HAP-1 (cell line): ENCODE results near the gene BCOR.
A peak's percentile ranks its signal among the peaks of the same experiment; 100 is the strongest.

Experiments used
- DNase-seq, 2 experiments: peaks; one replicate each; pipeline ENCODE4 v3.0.0-alpha.2; 2016 to 2020; ENCODE audit warnings: low spot score in 2 of 2
- H3K27me3 ChIP-seq: fragments of 250-450 bp; sonication (Bioruptor Pico); 2 replicates; pipeline ENCODE4 v1.5.1; 2020; ENCODE audit warnings: low read depth, mild to moderate bottlenecking, moderate library complexity
- H3K36me3 ChIP-seq: fragments of 250-450 bp; sonication (Bioruptor Pico); replicated peaks from 2 replicates; pipeline ENCODE4 v1.5.1; 2020; ENCODE audit warnings: mild to moderate bottlenecking
- H3K4me1 ChIP-seq: fragments of 250-450 bp; sonication (Bioruptor Pico); 2 replicates; pipeline ENCODE4 v1.5.1; 2020; ENCODE audit warnings: mild to moderate bottlenecking
- H3K4me3 ChIP-seq: fragments of 250-450 bp; sonication (Bioruptor Pico); 2 replicates; pipeline ENCODE4 v1.5.1; 2020; ENCODE audit warnings: mild to moderate bottlenecking, moderate library complexity
- H3K9me3 ChIP-seq: fragments of 250-450 bp; sonication (Bioruptor Pico); 2 replicates; pipeline ENCODE4 v1.5.1; 2020; ENCODE audit warnings: mild to moderate bottlenecking, moderate library complexity
- in situ Hi-C: fragments of 300-500 bp; cut with MboI; formaldehyde crosslinking; loops from 3 replicates; pipeline ENCODE4 v1.14.3; 2020; ENCODE audit warnings: low sequenced_read_pairs, inconsistent platforms, mixed read lengths

Gene BCOR

DNA sequence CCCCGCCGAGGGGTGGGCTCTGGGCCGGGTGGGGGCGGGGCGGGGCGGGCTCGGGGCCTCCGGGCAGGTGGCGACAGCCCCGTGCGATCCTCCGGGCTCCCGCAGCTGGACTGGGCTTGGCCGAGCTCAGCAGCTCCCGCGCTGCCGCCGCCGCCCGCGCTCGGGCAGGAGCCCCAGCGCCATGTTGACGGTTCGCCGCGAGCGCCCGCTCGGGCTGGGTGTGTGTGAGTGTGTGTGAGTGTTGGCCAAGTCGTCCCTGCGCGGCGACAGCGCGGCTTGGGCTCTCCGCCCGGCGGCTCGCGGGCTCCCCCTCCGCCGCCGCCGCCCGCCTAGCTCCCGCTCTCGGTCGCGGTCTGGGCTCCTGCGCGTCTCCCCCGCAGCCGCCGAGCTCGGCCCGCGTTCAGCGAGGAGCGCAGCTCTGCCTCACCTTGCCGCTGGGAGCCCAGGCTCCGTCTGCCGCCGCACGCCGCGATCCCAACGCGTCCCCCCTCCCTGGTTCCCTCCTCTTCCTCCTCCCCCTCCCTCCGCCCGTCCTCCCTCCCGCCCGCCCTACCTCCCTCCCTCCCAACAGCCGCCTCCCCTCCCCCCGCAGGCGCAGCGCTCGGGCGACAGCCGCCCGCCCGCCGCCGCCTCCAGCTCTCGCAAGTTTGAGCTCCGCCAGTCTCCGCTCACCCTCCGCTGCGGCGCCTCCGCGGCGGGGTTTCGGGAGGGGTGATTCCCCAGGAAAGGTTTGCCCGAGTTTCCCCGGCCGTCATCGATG, at the start of gene BCOR:
Gene BCOR, minus strand, starts transcription at position 455 of the 760 bp plus-strand sequence. CDS start 20,029 bp downstream, outside the sequence.
- H3K9me3 ChIP-seq, result no peaks in the 10 kb centered on the region
- in situ Hi-C loops, result no loop called here
- DNase-seq, result peak; percentile 68 to 92
- H3K4me3 ChIP-seq, result peak within 1 kb of the TSS; percentile 64
- no peaks in the 10 kb centered on the region for H3K27me3 ChIP-seq
- peaks cover 43% of the 10 kb centered on the region for H3K4me1 ChIP-seq
- H3K36me3 ChIP-seq, result peaks cover 3% of the 10 kb centered on the region

GRCh38 chrX:40147126-40147952, 49.6 kb upstream of the BCOR start:
- peaks cover 35% of the 10 kb centered on the region for H3K4me1 ChIP-seq
- H3K36me3 ChIP-seq, result peaks cover 11% of the 10 kb centered on the region
- peak overlapping the region; percentile 47 for H3K4me3 ChIP-seq
- in situ Hi-C loops, result loop anchor here (5.0 kb wide), 1 partner anchor 40 kb away; no protein-coding TSS in a partner anchor
- H3K27me3 ChIP-seq, result no peaks in the 10 kb centered on the region
- DNase-seq, result no peak
- no peaks in the 10 kb centered on the region for H3K9me3 ChIP-seq

DNA sequence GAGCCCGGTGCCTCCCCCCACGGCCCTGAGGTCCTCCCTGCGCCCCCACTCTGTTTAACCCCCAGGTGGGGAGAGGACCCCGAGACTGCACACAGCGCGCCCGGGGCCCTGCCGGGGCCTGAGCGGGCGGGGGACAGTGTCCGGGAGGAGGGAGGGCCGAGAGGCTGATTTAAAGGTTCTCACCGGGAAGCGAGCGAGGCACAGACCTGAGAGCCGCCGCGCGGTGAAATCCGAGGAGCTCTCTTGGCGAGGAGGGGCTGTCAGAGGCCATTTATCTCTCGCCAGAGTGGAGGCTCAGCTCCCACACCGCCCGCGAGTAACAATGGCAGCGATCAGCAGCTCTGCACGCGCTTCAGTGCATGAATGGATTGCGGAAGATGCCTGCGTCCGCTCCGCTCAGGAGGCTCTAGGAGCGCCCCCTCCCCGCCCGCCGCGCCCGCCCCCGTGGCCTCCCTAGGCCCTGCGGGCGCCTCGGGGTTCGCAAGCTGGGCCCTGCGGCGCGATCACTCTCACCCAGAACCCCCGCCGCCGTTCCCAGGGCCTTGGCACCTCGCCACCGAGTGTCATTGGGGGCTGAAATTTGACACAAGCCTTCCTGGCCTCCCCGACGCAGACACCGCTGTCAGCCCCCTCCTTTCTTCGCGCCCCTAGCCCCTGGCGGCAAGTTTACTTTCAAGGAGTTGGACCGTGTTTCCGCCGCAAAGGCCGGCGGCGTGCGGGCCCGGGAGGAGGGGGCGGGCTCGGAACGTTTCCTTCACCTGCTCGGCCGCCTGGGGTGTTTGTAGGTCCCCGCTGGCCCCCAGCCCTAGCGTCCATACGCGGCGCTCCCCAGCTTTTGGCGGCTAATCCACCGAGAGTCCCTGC, 48.7 kb upstream of the BCOR start:
- H3K4me3 ChIP-seq, result peak overlapping the region; percentile 47
- no peaks in the 10 kb centered on the region for H3K27me3 ChIP-seq
- H3K4me1 ChIP-seq, result peaks cover 32% of the 10 kb centered on the region
- H3K9me3 ChIP-seq, result no peaks in the 10 kb centered on the region
- in situ Hi-C loops, result loop anchor here (5.0 kb wide), 1 partner anchor 39 kb away; no protein-coding TSS in a partner anchor
- DNase-seq, result peak; percentile 52 to 77
- H3K36me3 ChIP-seq, result peaks cover 11% of the 10 kb centered on the region

DNA sequence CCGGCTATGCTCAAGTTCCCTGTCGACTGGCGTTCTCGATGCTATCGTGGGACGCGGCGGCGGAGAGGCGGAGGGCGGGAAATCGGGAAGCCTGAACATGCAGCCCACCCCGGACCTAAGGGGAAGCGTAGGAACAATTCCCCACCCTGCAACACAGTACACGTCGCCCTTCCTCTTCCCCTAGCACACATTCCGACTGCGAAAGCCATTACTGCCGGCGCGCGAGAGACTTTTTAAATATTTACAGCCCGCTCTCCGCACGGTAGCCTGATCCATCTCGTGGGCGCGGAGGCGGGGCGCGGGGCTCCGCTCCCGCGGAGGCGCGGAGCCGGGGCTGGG, 48.1 kb upstream of the BCOR start:
- peaks cover 11% of the 10 kb centered on the region for H3K36me3 ChIP-seq
- in situ Hi-C loops, result loop anchor here (5.0 kb wide), 1 partner anchor 39 kb away; no protein-coding TSS in a partner anchor
- peak in 1 of 2 experiments; percentile 59 for DNase-seq
- H3K9me3 ChIP-seq, result no peaks in the 10 kb centered on the region
- H3K4me1 ChIP-seq, result peaks cover 32% of the 10 kb centered on the region
- H3K27me3 ChIP-seq, result no peaks in the 10 kb centered on the region
- peak overlapping the region; percentile 47 for H3K4me3 ChIP-seq

- Histone ChIP-seq H3K9me3 (no peaks in the 10 kb centered on the region), H3K4me3 (peak overlapping the region; percentile 47), H3K4me1 (peaks cover 32% of the 10 kb centered on the region), H3K36me3 (peaks cover 11% of the 10 kb centered on the region), H3K27me3 (no peaks in the 10 kb centered on the region)
- in situ Hi-C loops, result loop anchor here (5.0 kb wide), 1 partner anchor 38 kb away; no protein-coding TSS in a partner anchor
- DNase-seq, result peak; percentile 67 to 77
Measured at GRCh38 chrX:40145001-40145922, 47.5 kb upstream of the BCOR start.

DNA sequence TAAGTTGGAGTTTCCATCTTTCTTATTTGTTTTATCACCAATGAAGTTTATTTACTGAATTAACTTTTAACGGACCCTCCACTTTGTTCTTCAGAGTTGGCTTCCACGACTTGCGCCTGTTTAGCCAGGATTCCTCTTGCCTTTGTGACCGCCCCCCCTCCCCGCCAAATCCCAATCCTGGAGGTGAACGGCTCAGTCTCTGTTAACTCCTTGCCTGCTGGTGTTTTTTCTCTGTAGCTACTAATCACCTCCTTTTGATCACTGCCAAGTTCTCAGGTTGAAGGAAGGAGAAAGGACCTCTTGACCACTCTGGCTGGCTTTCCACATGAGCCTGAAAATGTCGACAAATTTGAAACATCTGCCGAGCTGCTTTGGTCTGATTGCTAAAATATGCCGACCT, 46.8 kb upstream of the BCOR start:
- no peaks in the 10 kb centered on the region for H3K27me3 ChIP-seq
- in situ Hi-C loops, result no loop called here
- peaks cover 11% of the 10 kb centered on the region for H3K36me3 ChIP-seq
- peaks cover 32% of the 10 kb centered on the region for H3K4me1 ChIP-seq
- peak; percentile 74 to 81 for DNase-seq
- peak overlapping the region; percentile 47 for H3K4me3 ChIP-seq
- no peaks in the 10 kb centered on the region for H3K9me3 ChIP-seq

- in situ Hi-C loops, result no loop called here
Measured at GRCh38 chrX:40143987-40144386, 46.2 kb upstream of the BCOR start.

GRCh38 chrX:40143001-40143400, 45.2 kb upstream of the BCOR start:
- in situ Hi-C loops, result no loop called here
- Histone ChIP-seq H3K4me1 (peaks cover 22% of the 10 kb centered on the region), H3K27me3 (no peaks in the 10 kb centered on the region), H3K4me3 (no peak overlapping the region), H3K36me3 (peaks cover 11% of the 10 kb centered on the region), H3K9me3 (no peaks in the 10 kb centered on the region)
- DNase-seq, result no peak

More at GRCh38 chrX:40143987-40144386, 46.2 kb upstream of the BCOR start:
- Histone ChIP-seq H3K36me3 (peaks cover 11% of the 10 kb centered on the region), H3K4me3 (peak overlapping the region; percentile 47; the same call in 1 of the 2 replicates), H3K9me3 (no peaks in the 10 kb centered on the region), H3K27me3 (no peaks in the 10 kb centered on the region), H3K4me1 (peaks cover 32% of the 10 kb centered on the region)
- DNase-seq, result no peak

DNA sequence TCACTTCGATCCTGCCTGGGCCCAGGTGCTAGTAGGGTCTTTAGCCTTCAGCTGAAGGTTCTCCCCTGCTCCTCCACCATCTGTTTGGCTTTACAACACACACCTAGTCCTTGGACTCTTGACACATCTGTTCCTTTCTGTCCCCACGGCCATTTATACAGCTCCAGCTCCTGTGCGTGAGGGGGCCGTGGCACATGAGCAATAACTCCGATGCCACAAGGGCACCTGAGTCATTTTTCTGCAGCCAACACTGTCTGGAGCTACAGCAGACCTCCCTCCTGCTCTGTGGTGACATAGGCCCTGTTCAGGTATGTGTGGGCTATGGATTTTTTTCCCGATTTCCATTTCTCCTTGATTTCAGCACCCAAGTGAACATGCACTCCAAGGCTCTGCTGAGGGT, 44.7 kb upstream of the BCOR start:
- H3K36me3 ChIP-seq, result peaks cover 11% of the 10 kb centered on the region
- H3K4me1 ChIP-seq, result peaks cover 17% of the 10 kb centered on the region
- no peaks in the 10 kb centered on the region for H3K27me3 ChIP-seq
- no peaks in the 10 kb centered on the region for H3K9me3 ChIP-seq
- in situ Hi-C loops, result no loop called here
- DNase-seq, result no peak
- no peak overlapping the region for H3K4me3 ChIP-seq

GRCh38 chrX:40140706-40141499, 43.1 kb upstream of the BCOR start:
- in situ Hi-C loops, result no loop called here
- Histone ChIP-seq H3K27me3 (no peaks in the 10 kb centered on the region), H3K36me3 (peaks cover 11% of the 10 kb centered on the region), H3K4me1 (peaks cover 7% of the 10 kb centered on the region), H3K9me3 (no peaks in the 10 kb centered on the region), H3K4me3 (no peak overlapping the region)
- DNase-seq, result peak in 1 of 2 experiments; percentile 14

DNA sequence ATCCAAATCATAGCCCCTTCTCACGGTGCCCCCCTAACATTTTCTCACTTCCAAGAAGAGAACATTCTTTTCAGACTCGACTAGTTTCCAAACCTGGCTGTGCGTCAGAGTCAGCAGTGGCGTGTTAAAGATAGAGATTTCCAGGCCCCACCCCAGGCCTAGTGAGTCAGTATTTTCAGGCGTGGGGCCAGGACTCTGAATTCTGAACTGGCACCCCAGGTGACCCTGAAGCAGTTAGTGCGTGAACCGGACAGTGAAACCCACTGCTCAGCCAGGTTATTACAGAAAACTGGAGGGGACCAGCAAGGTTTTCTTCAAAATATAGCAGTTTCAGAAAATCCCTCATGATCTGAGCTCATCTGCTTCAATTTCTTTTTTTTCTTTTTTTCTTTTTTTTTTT, 35.0 kb upstream of the BCOR start:
- H3K9me3 ChIP-seq, result no peaks in the 10 kb centered on the region
- H3K4me3 ChIP-seq, result no peak overlapping the region
- no peaks in the 10 kb centered on the region; the same call in 1 of the 2 replicates for H3K36me3 ChIP-seq
- no peak for DNase-seq
- no peaks in the 10 kb centered on the region for H3K27me3 ChIP-seq
- in situ Hi-C loops, result no loop called here
- no peaks in the 10 kb centered on the region for H3K4me1 ChIP-seq
